Measurements from ENCODE around the gene MYO18B. TPM values are rescaled to one million over a fixed set of nuclear protein-coding genes. Genes with fewer than 3 reads are reported as not detected.

The MYO18B gene
- total RNA-seq, 2 experiments from 2014 or later, result 1.6 to 1.8 TPM

- no peaks in the 10 kb centered on the region for H3K4me1 Mint-ChIP-seq (ENCODE audit: low read depth)
- intact Hi-C loops (cut with micrococcal nuclease), result no loop called here
- ATAC-seq (no peak), DNase-seq (no peak)
- POLR2A ChIA-PET, result no interaction called here
- H3K27ac Mint-ChIP-seq, result no peak overlapping the region
- TF ChIP-seq CTCF (IDR thresholded peaks at IDR 0.05), result no peak
- CTCF ChIA-PET, result no interaction called here
- H3K9me3 Mint-ChIP-seq, result peaks cover 7% of the 10 kb centered on the region
- peaks cover 8% of the 10 kb centered on the region for H3K27me3 Mint-ChIP-seq
- no peak overlapping the region for H3K4me3 Mint-ChIP-seq
- H3K36me3 Mint-ChIP-seq (ENCODE audit: low read depth), result no peaks in the 10 kb centered on the region
Observed at GRCh38 chr22:25929321-25929878, 187.4 kb downstream of the MYO18B start.

GRCh38 chr22:25930083-25930482, 188.1 kb downstream of the MYO18B start:
- H3K27ac Mint-ChIP-seq, result no peak overlapping the region
- H3K9me3 Mint-ChIP-seq, result peaks cover 7% of the 10 kb centered on the region
- H3K27me3 Mint-ChIP-seq, result peaks cover 3% of the 10 kb centered on the region
- POLR2A ChIA-PET, result no interaction called here
- H3K4me3 Mint-ChIP-seq, result no peak overlapping the region
- DNase-seq, result no peak
- intact Hi-C loops (cut with micrococcal nuclease), result no loop called here
- no peaks in the 10 kb centered on the region for H3K4me1 Mint-ChIP-seq (ENCODE audit: low read depth)
- ATAC-seq, result no peak
- TF ChIP-seq CTCF (IDR thresholded peaks at IDR 0.05), result no peak
- CTCF ChIA-PET, result no interaction called here
- no peaks in the 10 kb centered on the region for H3K36me3 Mint-ChIP-seq (ENCODE audit: low read depth)

- no peak overlapping the region for H3K4me3 Mint-ChIP-seq
- ATAC-seq (no peak), DNase-seq (no peak)
- intact Hi-C loops (cut with micrococcal nuclease), result no loop called here
- H3K4me1 Mint-ChIP-seq (ENCODE audit: low read depth), result no peaks in the 10 kb centered on the region
- H3K9me3 Mint-ChIP-seq, result peaks cover 7% of the 10 kb centered on the region
- no peaks in the 10 kb centered on the region for H3K36me3 Mint-ChIP-seq (ENCODE audit: low read depth)
- TF ChIP-seq CTCF (IDR thresholded peaks at IDR 0.05), result no peak
- POLR2A ChIA-PET, result no interaction called here
- H3K27ac Mint-ChIP-seq, result no peak overlapping the region
- peaks cover 8% of the 10 kb centered on the region for H3K27me3 Mint-ChIP-seq
- CTCF ChIA-PET, result no interaction called here
Observed at GRCh38 chr22:25930788-25931310, 188.9 kb downstream of the MYO18B start.

- CTCF ChIA-PET, result no interaction called here
- H3K4me1 Mint-ChIP-seq (ENCODE audit: low read depth), result no peaks in the 10 kb centered on the region
- TF ChIP-seq CTCF (IDR thresholded peaks at IDR 0.05), result no peak
- POLR2A ChIA-PET, result no interaction called here
- H3K27ac Mint-ChIP-seq, result no peak overlapping the region
- H3K36me3 Mint-ChIP-seq (ENCODE audit: low read depth), result no peaks in the 10 kb centered on the region
- H3K9me3 Mint-ChIP-seq, result peaks cover 1% of the 10 kb centered on the region
- ATAC-seq (no peak), DNase-seq (no peak)
- intact Hi-C loops (cut with micrococcal nuclease), result no loop called here
- peaks cover 8% of the 10 kb centered on the region for H3K27me3 Mint-ChIP-seq
- no peak overlapping the region for H3K4me3 Mint-ChIP-seq
Observed at GRCh38 chr22:25933158-25933788, 191.3 kb downstream of the MYO18B start.

GRCh38 chr22:25935266-25936058, 193.5 kb downstream of the MYO18B start:
- ChIA-PET POLR2A (no interaction called here), CTCF (no interaction called here)
- Mint-ChIP-seq H3K27me3 (peaks cover 8% of the 10 kb centered on the region), H3K27ac (no peak overlapping the region), H3K36me3 (ENCODE audit: low read depth) (no peaks in the 10 kb centered on the region), H3K4me1 (ENCODE audit: low read depth) (no peaks in the 10 kb centered on the region), H3K9me3 (peaks cover 1% of the 10 kb centered on the region), H3K4me3 (no peak overlapping the region)
- intact Hi-C loops (cut with micrococcal nuclease), result no loop called here
- TF ChIP-seq CTCF (IDR thresholded peaks at IDR 0.05), result no peak
- ATAC-seq (no peak), DNase-seq (no peak)
